ENCODE measurements around the gene WDR81. TPM values are rescaled to one million over a fixed set of nuclear protein-coding genes. Genes with fewer than 3 reads are reported as not detected.
"Not testable (repeated sequence)": the region's sequence is repeated elsewhere in the genome, so short reads cannot be mapped to it uniquely, and the experiment has no call there.

WDR81 gene
- total RNA-seq, 1 experiment from 2014 or later: 19.4 TPM

DNA sequence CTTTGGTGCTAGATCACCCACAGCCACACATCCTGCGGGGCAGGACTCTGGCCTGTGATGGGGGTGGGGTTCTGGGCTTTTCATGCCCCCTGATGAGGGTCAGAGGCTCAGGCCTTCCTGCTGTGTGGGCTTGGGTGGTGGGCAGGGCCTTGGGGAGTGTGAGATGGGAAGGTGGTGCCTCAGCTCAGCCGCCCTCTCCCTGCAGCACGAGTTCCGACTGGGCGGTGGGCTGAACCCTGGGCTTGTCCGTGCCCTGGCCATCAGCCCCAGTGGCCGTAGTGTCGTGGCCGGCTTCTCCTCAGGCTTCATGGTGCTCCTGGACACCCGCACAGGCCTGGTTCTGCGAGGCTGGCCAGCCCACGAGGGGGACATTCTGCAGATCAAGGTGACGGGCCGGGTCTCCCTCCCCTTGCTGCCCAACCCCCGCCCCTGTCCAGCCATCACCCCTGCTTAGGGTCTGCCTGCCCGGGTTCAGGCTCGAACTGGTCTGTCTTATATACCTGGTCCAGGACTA, 11.4 kb downstream of the WDR81 start:
- no peak for DNase-seq (ENCODE audit: low spot score)
- Histone ChIP-seq H3K9me3 (ENCODE audit: low read depth, low read length, poor library complexity, severe bottlenecking) (no peaks in the 10 kb centered on the region), H3K27ac (ENCODE audit: low read depth, low read length, poor library complexity, severe bottlenecking) (peak overlapping the region; percentile 84), H3K36me3 (ENCODE audit: insufficient read depth, low read length, poor library complexity, severe bottlenecking) (no peaks in the 10 kb centered on the region), H3K4me3 (ENCODE audit: low read depth, low read length, poor library complexity, severe bottlenecking) (no peak overlapping the region), H3K27me3 (replicated peaks; ENCODE audit: insufficient read depth, low read depth, low read length, poor library complexity) (no peaks in the 10 kb centered on the region), H3K4me1 (ENCODE audit: insufficient read depth, low read length, poor library complexity, severe bottlenecking) (peaks cover 18% of the 10 kb centered on the region)
- intact Hi-C loops (cut with micrococcal nuclease; ENCODE audit: unreplicated experiment): no loop called here
- ChIA-PET POLR2A (ENCODE audit: low non-redundant PET) (no interaction called here), CTCF (no interaction called here)
- no peak for TF ChIP-seq EZH2 (IDR thresholded peaks at IDR 0.05; ENCODE audit: borderline replicate concordance, low read depth, low read length, poor library complexity, severe bottlenecking)
- TF ChIP-seq, protein P1, sequence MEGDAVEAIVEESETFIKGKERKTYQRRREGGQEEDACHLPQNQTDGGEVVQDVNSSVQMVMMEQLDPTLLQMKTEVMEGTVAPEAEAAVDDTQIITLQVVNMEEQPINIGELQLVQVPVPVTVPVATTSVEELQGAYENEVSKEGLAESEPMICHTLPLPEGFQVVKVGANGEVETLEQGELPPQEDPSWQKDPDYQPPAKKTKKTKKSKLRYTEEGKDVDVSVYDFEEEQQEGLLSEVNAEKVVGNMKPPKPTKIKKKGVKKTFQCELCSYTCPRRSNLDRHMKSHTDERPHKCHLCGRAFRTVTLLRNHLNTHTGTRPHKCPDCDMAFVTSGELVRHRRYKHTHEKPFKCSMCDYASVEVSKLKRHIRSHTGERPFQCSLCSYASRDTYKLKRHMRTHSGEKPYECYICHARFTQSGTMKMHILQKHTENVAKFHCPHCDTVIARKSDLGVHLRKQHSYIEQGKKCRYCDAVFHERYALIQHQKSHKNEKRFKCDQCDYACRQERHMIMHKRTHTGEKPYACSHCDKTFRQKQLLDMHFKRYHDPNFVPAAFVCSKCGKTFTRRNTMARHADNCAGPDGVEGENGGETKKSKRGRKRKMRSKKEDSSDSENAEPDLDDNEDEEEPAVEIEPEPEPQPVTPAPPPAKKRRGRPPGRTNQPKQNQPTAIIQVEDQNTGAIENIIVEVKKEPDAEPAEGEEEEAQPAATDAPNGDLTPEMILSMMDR (conservative IDR thresholded peaks at IDR 0.05; ENCODE audit: low read depth, low read length): no peak
- BruUV-seq (replicated peaks): no TSS peak

DNA sequence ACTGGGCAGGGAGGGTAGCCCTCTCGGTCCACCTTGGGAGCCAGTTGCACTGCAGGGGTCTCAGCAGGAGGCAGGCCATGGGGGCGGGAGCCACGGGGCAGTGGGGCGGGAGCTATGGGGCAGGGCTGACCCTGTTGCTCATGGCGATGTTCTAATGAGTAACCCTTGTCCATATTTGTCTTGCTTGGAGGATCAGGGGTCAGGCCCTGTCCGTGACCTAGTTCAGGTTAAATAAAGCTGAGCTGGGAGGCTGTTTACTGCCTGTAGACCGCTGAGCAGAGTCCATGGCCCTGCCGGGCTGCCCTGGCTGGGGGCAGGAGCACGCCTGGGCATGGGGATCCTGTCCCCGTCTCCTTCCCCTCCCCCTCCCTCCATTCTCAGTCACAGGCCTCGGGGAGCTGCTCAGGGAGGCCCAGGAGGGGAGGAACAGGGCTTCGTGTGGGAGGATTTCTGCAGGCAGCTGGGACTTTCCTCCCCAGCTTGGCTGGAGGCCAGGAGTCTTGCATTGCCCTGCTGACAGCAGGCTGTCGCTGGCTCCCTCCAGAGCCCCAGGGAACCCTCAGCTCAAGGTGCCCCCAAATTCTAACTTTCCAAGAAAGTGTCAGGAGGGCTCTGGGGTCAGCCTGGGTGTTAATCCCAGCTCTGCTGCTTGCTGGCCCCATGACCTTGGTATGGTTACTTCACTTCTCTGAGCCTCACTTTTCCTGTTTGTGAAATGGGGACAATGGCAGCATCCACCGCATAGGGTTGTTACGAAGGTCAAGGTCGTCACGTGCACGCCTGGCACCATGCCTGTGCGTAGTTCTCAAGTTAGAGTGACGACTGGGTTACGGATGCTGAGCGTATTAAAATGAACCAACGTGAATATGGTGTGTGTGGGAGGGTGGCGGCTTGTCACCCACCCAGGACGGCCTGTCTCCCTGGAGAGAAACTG, 12.1 kb downstream of the WDR81 start:
- Histone ChIP-seq H3K9me3 (ENCODE audit: low read depth, low read length, poor library complexity, severe bottlenecking) (no peaks in the 10 kb centered on the region), H3K4me1 (ENCODE audit: insufficient read depth, low read length, poor library complexity, severe bottlenecking) (peaks cover 18% of the 10 kb centered on the region), H3K27me3 (replicated peaks; ENCODE audit: insufficient read depth, low read depth, low read length, poor library complexity) (no peaks in the 10 kb centered on the region), H3K4me3 (ENCODE audit: low read depth, low read length, poor library complexity, severe bottlenecking) (no peak overlapping the region), H3K27ac (ENCODE audit: low read depth, low read length, poor library complexity, severe bottlenecking) (peak overlapping the region; percentile 84), H3K36me3 (ENCODE audit: insufficient read depth, low read length, poor library complexity, severe bottlenecking) (no peaks in the 10 kb centered on the region)
- no peak for TF ChIP-seq EZH2 (IDR thresholded peaks at IDR 0.05; ENCODE audit: borderline replicate concordance, low read depth, low read length, poor library complexity, severe bottlenecking)
- TF ChIP-seq, protein P1 (conservative IDR thresholded peaks at IDR 0.05; ENCODE audit: low read depth, low read length): no peak
- ChIA-PET CTCF (no interaction called here), POLR2A (ENCODE audit: low non-redundant PET) (no interaction called here)
- no TSS peak for BruUV-seq (replicated peaks)
- intact Hi-C loops (cut with micrococcal nuclease; ENCODE audit: unreplicated experiment): no loop called here
- DNase-seq (ENCODE audit: low spot score): peak; percentile 91

DNA sequence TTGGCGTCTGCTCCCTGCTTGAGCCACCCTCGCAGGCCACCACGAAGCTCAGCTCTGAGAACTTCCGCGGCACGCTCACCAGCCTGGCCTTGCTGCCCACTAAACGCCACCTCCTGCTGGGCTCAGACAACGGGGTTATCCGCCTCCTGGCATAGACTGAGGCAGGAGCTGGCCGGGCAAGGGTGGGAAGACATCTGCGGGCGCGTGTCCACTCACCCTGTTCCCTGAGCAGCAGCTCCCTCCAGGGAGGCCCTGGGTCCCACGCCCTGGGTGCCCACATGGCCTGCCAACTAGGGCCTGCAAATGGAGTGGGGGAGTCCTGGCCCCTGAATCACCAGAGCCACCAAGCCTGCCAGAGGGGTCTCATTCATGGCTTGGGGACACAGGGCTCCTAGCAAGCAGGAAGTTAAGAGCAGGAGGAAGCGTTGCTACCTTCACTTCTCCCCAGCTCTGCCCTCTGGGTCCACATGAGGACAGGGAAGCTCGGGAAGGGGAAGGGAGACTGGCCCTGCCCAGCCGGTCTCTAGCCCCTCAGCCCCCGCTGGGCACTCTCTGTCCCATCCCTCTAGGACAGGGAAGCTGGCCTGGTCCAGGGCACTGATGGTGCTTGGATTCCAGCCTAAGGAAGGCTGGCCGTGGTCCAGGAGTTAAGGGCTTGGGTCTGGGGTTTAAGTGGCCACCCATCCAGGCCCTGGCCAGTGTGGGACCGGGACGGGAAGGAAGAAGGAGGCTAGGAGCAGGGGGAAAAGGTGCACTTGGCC, 13.2 kb downstream of the WDR81 start:
- H3K4me3 ChIP-seq (ENCODE audit: low read depth, low read length, poor library complexity, severe bottlenecking): no peak overlapping the region
- H3K36me3 ChIP-seq (ENCODE audit: insufficient read depth, low read length, poor library complexity, severe bottlenecking): no peaks in the 10 kb centered on the region
- H3K4me1 ChIP-seq (ENCODE audit: insufficient read depth, low read length, poor library complexity, severe bottlenecking): peaks cover 18% of the 10 kb centered on the region
- POLR2A ChIA-PET (ENCODE audit: low non-redundant PET): no interaction called here
- BruUV-seq (replicated peaks): no TSS peak
- H3K27ac ChIP-seq (ENCODE audit: low read depth, low read length, poor library complexity, severe bottlenecking): peak overlapping the region; percentile 84
- TF ChIP-seq EZH2 (IDR thresholded peaks at IDR 0.05; ENCODE audit: borderline replicate concordance, low read depth, low read length, poor library complexity, severe bottlenecking): no peak
- TF ChIP-seq, protein P1 (conservative IDR thresholded peaks at IDR 0.05; ENCODE audit: low read depth, low read length): no peak
- no peaks in the 10 kb centered on the region for H3K27me3 ChIP-seq (replicated peaks; ENCODE audit: insufficient read depth, low read depth, low read length, poor library complexity)
- intact Hi-C loops (cut with micrococcal nuclease; ENCODE audit: unreplicated experiment): no loop called here
- no peaks in the 10 kb centered on the region for H3K9me3 ChIP-seq (ENCODE audit: low read depth, low read length, poor library complexity, severe bottlenecking)
- no peak for DNase-seq (ENCODE audit: low spot score)
- CTCF ChIA-PET: no interaction called here

DNA sequence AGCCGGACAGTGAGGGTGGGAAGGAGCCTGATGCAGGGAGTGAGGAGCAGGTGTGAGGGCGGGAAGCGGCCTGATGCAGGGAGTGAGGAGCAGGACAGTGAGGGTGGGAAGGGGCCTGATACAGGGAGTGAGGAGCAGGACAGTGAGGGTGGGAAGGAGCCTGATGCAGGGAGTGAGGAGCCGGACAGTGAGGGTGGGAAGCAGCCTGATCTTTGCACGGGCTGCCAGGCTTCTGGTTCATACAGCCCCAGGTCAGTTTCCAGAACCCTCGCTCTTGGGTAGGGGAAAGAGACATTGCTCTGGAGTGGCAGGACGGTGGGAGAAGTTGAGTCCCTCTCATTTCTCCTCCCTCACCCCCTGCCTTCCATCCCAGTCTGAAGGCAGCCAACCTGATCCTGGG, 17.4 kb downstream of the WDR81 start:
- CTCF ChIA-PET; POLR2A ChIA-PET (ENCODE audit: low non-redundant PET); H3K4me3 ChIP-seq (ENCODE audit: low read depth, low read length, poor library complexity, severe bottlenecking): not testable (repeated sequence)

More for the DNA sequence above, 17.4 kb downstream of the WDR81 start:
- H3K27ac ChIP-seq (ENCODE audit: low read depth, low read length, poor library complexity, severe bottlenecking); H3K27me3 ChIP-seq (replicated peaks; ENCODE audit: insufficient read depth, low read depth, low read length, poor library complexity); DNase-seq (ENCODE audit: low spot score); H3K9me3 ChIP-seq (ENCODE audit: low read depth, low read length, poor library complexity, severe bottlenecking); H3K36me3 ChIP-seq (ENCODE audit: insufficient read depth, low read length, poor library complexity, severe bottlenecking); intact Hi-C loops (cut with micrococcal nuclease; ENCODE audit: unreplicated experiment); H3K4me1 ChIP-seq (ENCODE audit: insufficient read depth, low read length, poor library complexity, severe bottlenecking); BruUV-seq (replicated peaks): not testable (repeated sequence)
